ENCODE measurements around the gene NAPB.

Gene NAPB

GRCh38 chr20:23341073-23341472, 80.2 kb downstream of the NAPB start:
- no peak for DNase-seq

GRCh38 chr20:23340524-23340923, 80.8 kb downstream of the NAPB start:
- DNase-seq, result no peak

- DNase-seq, result no peak
These were observed 81.3 kb downstream of the NAPB start for GRCh38 chr20:23339986-23340385.

GRCh38 chr20:23337312-23337711, 84.0 kb downstream of the NAPB start:
- DNase-seq, result no peak

GRCh38 chr20:23336476-23336875, 84.8 kb downstream of the NAPB start:
- DNase-seq, result no peak

- DNase-seq, result no peak
These were observed 85.8 kb downstream of the NAPB start for GRCh38 chr20:23335521-23335920.

- no peak for DNase-seq
These were observed 87.2 kb downstream of the NAPB start for GRCh38 chr20:23334111-23334510.

GRCh38 chr20:23332467-23332866, 88.8 kb downstream of the NAPB start:
- no peak for DNase-seq

GRCh38 chr20:23331450-23332350, 89.6 kb downstream of the NAPB start:
- DNase-seq, result no peak

GRCh38 chr20:23327617-23328333, 93.5 kb downstream of the NAPB start:
- no peak for DNase-seq

- no peak for DNase-seq
These were observed 94.5 kb downstream of the NAPB start for GRCh38 chr20:23326774-23327173.

GRCh38 chr20:23325107-23325506, 96.2 kb downstream of the NAPB start:
- no peak for DNase-seq

Measured in SIG-M5 (cell line).